Stimulated activated CD8-positive, alpha-beta memory T cell treated with anti-CD3 and anti-CD28 coated beads, Interleukin-2, amount 100 ng/mL, for 1 hour (primary cell): ENCODE measurements around the gene KRTAP19-5.
"Not testable (repeated sequence)": the region's sequence is repeated elsewhere in the genome, so short reads cannot be mapped to it uniquely, and the experiment has no call there.

ENCODE experiments used
- DNase-seq, 2 donors: peaks; one replicate each; pipeline ENCODE4 v3.0.0-alpha.2; 2020; ENCODE audit warnings: low read depth in 2 of 2

The KRTAP19-5 gene

GRCh38 chr21:30502041-30502440 is at the start of gene KRTAP19-5:
TSS of gene KRTAP19-5 (minus strand) at chr21:30502141. CDS start at chr21:30502090, 51 bp downstream.
- no peak for DNase-seq

GRCh38 chr21:30541764-30542163 is 39.8 kb upstream of the KRTAP19-5 start, which contains the start of gene KRTAP19-6:
TSS of gene KRTAP19-6 (minus strand) at chr21:30541864. CDS start at chr21:30541833, 31 bp downstream.
- no peak for DNase-seq

- DNase-seq, result no peak
Measured at GRCh38 chr21:30518876-30519275, 16.9 kb upstream of the KRTAP19-5 start.

- no peak for DNase-seq
Measured at GRCh38 chr21:30515681-30516080, 13.7 kb upstream of the KRTAP19-5 start.

GRCh38 chr21:30505621-30506205 is 3.8 kb upstream of the KRTAP19-5 start:
- not testable (repeated sequence) for DNase-seq

- DNase-seq, result no peak
Measured at GRCh38 chr21:30497065-30497464, 4.9 kb downstream of the KRTAP19-5 start, which contains the start of gene KRTAP19-4. TSS of gene KRTAP19-4 (minus strand) at chr21:30497165. CDS start at chr21:30497110, 55 bp downstream.

- DNase-seq, result no peak
Measured at GRCh38 chr21:30491963-30492428, 9.9 kb downstream of the KRTAP19-5 start, which contains the start of gene KRTAP19-3. TSS of gene KRTAP19-3 (minus strand) at chr21:30492013. CDS start at chr21:30491957, 56 bp downstream.

- DNase-seq, result no peak
Measured at GRCh38 chr21:30487336-30487735, 14.6 kb downstream of the KRTAP19-5 start, which contains the start of gene KRTAP19-2. TSS of gene KRTAP19-2 (minus strand) at chr21:30487436. CDS start at chr21:30487348, 88 bp downstream.

GRCh38 chr21:30486180-30486579 is 15.8 kb downstream of the KRTAP19-5 start:
- DNase-seq, result no peak

GRCh38 chr21:30482130-30482529 is 19.8 kb downstream of the KRTAP19-5 start:
- DNase-seq, result no peak

GRCh38 chr21:30480145-30480544 is 21.8 kb downstream of the KRTAP19-5 start, which contains the start of gene KRTAP19-1:
TSS of gene KRTAP19-1 (minus strand) at chr21:30480367. CDS start at chr21:30480317, 50 bp downstream.
- no peak for DNase-seq

- no peak for DNase-seq
Measured at GRCh38 chr21:30479259-30479658, 22.7 kb downstream of the KRTAP19-5 start.

GRCh38 chr21:30478004-30478403 is 23.9 kb downstream of the KRTAP19-5 start:
- DNase-seq, result no peak

- DNase-seq, result no peak
Measured at GRCh38 chr21:30468900-30469714, 32.8 kb downstream of the KRTAP19-5 start.

- DNase-seq, result no peak
Measured at GRCh38 chr21:30463713-30464112, 38.2 kb downstream of the KRTAP19-5 start.
